ENCODE results near the gene P2RX3.
"Not testable (repeated sequence)": the region's sequence is repeated elsewhere in the genome, so short reads cannot be mapped to it uniquely, and the experiment has no call there.

P2RX3 gene

GRCh38 chr11:57338142-57338541, at the start of gene P2RX3:
TSS of gene P2RX3 (plus strand) at chr11:57338352. CDS start at chr11:57338551, 199 bp downstream.
- DNase-seq = no peak

- DNase-seq = no peak
Measured at GRCh38 chr11:57288771-57289579, 49.2 kb upstream of the P2RX3 start.

GRCh38 chr11:57290288-57290687, 47.9 kb upstream of the P2RX3 start:
- no peak for DNase-seq

DNA sequence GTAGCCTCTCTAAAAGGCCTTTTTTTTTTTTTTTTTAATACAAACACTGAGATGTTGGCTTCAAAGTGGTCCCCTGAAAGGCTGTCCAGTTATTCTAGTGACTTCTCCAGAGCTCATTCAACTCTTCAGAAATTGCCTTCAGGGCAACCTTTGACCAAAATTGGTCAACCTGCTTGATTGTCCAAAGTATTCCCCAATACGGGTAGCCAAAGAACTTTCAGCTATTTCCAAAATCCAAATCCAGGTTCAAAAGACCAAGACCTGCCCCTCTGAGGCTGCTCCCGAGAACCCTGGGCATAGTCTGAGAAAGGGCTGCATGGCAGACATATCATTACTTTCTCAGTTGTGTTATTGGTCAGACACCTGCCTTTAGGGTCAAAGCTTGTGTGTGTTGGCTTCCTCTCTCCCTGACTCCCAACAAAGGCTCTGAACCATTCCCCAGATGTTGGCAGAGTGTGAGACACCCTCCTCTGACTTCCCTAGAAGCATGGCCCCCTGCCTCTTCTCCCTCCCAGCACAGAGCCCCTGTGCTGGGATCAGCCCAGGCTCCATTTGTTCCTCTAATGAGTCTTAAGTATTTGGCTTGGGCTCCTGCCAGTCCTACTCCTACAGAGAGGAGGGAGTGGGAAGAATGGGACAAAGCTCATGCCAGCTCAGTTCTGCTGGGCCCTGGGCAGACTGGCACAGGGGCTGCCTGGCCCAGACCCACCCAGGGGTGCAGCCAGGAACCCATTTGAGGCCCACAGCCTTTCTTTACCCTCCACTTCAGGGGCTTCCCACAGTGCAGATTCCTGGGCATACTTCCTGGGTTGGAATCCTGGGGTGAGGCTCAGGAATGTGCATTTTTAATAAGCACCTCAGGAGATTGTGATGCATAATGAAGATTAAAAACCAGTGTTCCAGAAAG, 43.7 kb upstream of the P2RX3 start:
- peak; percentile 72 to 83 for DNase-seq

DNA sequence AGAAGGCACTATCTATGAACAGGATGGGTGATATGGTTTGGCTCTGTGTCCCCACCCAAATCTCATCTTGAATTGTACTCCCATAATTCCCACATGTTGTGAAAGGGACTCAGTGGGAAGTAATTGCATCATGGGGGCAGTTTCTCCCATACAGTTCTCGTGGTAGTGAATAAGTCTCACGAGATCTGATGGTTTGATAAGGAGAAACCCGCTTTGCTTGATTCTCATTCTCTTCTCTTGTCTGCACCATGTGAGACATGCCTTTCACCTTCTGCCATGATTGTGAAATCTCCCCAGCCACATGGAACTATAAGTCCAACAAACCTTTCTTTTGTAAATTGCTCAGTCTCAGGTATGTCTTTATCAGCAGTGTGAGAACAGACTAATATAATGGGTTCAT, 41.9 kb upstream of the P2RX3 start:
- not testable (repeated sequence) for DNase-seq

DNA sequence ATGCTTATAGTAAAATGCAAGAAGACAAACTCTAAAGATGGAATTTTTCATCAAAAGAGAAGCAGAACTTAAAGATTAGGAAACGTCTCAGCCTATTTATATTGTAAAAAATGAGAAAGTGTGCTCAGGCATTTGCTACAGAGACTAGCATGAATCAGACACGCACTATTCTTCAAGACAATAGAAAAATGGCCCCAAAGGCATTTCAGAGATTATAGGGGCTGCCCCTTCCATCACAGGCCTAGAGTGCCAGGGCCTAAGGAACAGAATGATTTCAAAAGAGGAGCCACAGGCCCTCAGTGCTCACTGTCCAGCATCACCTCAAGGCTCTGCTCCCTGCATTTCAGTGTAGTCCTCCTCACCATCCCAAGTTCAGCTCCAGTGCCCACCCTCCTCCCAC, 40.9 kb upstream of the P2RX3 start:
- DNase-seq = no peak

GRCh38 chr11:57299150-57299737, 38.9 kb upstream of the P2RX3 start:
- DNase-seq = no peak

GRCh38 chr11:57300785-57301184, 37.4 kb upstream of the P2RX3 start:
- DNase-seq = no peak

DNA sequence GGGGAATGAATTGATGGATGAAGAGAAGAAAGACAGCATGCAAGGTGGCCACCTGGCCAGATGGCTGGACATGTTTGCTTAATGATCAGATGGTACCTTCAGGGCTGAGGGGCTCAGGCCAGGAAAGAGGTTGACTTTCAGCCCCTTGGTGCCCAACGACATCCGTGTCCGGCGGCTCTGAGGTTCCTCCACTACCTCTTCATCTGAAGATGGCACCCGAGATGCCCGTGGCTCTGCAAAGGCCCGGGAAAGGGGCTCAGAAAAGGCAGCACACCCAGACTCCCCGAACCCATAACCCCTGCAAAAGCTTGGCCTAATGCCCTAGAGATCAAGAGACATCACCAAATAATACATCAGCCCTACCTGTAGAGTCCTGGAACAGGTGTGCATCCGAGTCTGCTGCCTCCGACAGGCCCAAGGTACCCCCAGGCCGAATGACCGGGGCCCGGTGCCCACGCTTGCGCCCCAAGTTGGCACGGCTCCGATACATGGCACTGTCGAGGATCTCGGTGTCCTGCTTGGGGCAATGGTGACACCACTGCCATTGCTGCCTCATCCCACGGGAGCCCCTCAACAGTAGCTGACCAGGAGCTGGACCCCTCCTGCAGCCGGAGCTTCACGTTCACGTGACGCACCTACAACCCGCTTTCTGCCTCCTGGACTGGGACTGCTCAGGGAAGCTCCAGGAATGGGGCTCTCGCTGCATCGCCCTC, 36.3 kb upstream of the P2RX3 start:
- no peak for DNase-seq

GRCh38 chr11:57302489-57302888, 35.7 kb upstream of the P2RX3 start:
- DNase-seq = no peak

- no peak for DNase-seq
Measured at GRCh38 chr11:57303280-57303989, 34.7 kb upstream of the P2RX3 start.

GRCh38 chr11:57303990-57304579, 34.1 kb upstream of the P2RX3 start:
- DNase-seq = peak in 1 of 2 experiments; percentile 42

DNA sequence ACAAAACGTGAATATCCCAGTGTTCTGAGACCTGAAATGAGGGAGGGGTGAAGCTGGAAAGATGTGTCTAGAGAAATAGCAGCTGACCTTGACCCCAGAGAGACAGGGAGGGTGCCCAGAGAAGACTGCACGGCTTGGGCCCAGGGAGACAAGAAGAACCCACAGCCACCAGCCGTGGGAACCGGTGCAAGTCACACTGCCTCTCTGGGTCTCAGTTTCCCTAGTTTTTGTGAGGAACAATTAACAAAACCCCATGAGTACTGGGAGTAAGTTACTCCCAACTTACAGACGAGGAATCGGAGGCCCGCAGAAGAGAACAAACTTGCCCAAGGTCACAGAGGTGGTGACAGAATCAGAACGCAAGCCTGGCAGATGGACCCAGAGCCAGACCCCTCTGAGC, 32.6 kb upstream of the P2RX3 start:
- DNase-seq = no peak

- peak in 1 of 2 experiments; percentile 54 for DNase-seq
Measured at GRCh38 chr11:57306161-57306876, 31.8 kb upstream of the P2RX3 start.

DNA sequence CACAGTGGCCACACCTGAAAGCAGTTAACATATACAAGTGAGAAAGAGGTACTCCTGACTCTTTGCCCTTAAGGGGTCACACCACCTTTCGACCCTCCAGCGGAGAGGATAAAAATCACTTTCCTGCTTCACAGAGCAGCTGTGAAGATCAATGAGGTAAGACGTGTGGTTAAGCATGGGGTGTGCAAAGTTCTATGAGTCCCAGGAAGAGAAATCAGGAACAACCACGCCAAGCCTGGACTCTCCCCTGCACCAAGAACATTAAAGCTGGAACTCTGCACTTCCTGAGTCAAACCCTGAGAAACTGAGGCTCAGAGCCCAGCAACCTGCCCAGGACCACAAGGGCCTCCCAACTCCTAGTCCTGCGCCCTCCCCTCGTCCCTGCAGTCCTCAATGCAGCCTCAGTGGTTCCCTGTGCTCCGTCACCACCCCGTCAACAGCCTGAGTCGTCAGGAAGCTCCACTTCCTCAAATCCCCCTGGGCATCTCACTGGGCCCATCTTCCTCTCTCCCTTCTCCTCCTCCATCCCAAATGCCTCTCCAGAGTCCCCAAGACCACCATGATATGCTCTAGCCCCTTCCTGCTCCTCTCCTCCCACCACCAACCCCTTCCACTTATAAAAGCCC, 31.1 kb upstream of the P2RX3 start:
- DNase-seq = no peak

- DNase-seq = no peak
Measured at GRCh38 chr11:57307666-57308270, 30.4 kb upstream of the P2RX3 start.

DNA sequence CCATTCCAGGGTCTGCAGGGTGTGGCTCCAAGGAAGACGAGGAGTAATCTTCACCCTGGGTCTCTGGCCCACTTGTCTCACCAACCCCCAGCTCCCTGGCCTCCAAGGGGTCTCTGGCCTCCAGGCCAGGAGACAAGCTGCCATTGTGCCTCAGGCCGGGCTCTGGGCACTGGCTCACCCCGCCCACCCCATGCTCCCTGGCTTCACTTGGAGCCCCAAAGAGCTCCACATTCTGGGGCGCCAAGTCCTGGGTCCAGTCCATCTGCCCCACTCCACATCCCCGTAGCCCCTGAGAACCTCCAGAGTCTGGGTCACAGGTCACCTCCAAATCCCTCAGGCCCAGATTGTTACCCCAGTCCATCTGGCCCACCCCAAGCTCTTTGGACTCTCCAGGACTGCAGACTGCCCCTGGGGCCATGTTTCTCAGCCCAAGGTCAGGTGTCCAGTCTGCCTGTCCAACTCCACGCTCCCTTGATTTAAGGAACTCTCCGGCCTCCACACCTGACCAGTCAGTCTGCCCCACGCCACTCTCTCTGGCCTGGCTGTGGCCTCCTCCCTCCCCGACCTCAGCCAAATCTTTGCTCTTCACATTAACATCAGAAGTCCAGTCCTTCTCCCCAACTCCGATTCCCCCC, 29.6 kb upstream of the P2RX3 start:
- no peak for DNase-seq

GRCh38 chr11:57309106-57310059, 28.8 kb upstream of the P2RX3 start:
- DNase-seq = no peak
